HG03066 (cell line): Measurements from ENCODE around the gene CACNA2D2.

ENCODE experiments used
- ATAC-seq: cut with Tn5 transposase; IDR thresholded peaks from one replicate; pipeline ENCODE4 v1.9.1; 2021; ENCODE audit warnings: low read depth; ENCODE audit not compliant: unreplicated experiment

The CACNA2D2 gene

GRCh38 chr3:50502584-50503423, 630 bp downstream of the CACNA2D2 start:
- ATAC-seq: no peak

GRCh38 chr3:50502225-50502583, 1.2 kb downstream of the CACNA2D2 start:
- no peak for ATAC-seq

- ATAC-seq: no peak
Measured at GRCh38 chr3:50495609-50496423, 7.6 kb downstream of the CACNA2D2 start.

- ATAC-seq: no peak
Measured at GRCh38 chr3:50494126-50494525, 9.3 kb downstream of the CACNA2D2 start.

GRCh38 chr3:50493623-50494022, 9.8 kb downstream of the CACNA2D2 start:
- no peak for ATAC-seq

- ATAC-seq: no peak
Measured at GRCh38 chr3:50493086-50493485, 10.3 kb downstream of the CACNA2D2 start.

- no peak for ATAC-seq
Measured at GRCh38 chr3:50491023-50491422, 12.4 kb downstream of the CACNA2D2 start.

GRCh38 chr3:50490424-50490823, 13.0 kb downstream of the CACNA2D2 start:
- no peak for ATAC-seq

GRCh38 chr3:50487181-50487580, 16.3 kb downstream of the CACNA2D2 start:
- no peak for ATAC-seq

- ATAC-seq: no peak
Measured at GRCh38 chr3:50486219-50486888, 17.1 kb downstream of the CACNA2D2 start.

- ATAC-seq: no peak
Measured at GRCh38 chr3:50484722-50485121, 18.7 kb downstream of the CACNA2D2 start.

GRCh38 chr3:50483374-50483773, 20.1 kb downstream of the CACNA2D2 start:
- no peak for ATAC-seq

GRCh38 chr3:50481992-50482391, 21.4 kb downstream of the CACNA2D2 start:
- no peak for ATAC-seq

GRCh38 chr3:50480471-50480870, 23.0 kb downstream of the CACNA2D2 start:
- ATAC-seq: no peak

- no peak for ATAC-seq
Measured at GRCh38 chr3:50479523-50479922, 23.9 kb downstream of the CACNA2D2 start.

GRCh38 chr3:50478671-50479260, 24.7 kb downstream of the CACNA2D2 start:
- no peak for ATAC-seq

- ATAC-seq: no peak
Measured at GRCh38 chr3:50478051-50478450, 25.4 kb downstream of the CACNA2D2 start.

- ATAC-seq: no peak
Measured at GRCh38 chr3:50475348-50475747, 28.1 kb downstream of the CACNA2D2 start.

- ATAC-seq: no peak
Measured at GRCh38 chr3:50474717-50475116, 28.7 kb downstream of the CACNA2D2 start.

GRCh38 chr3:50473768-50474167, 29.7 kb downstream of the CACNA2D2 start:
- ATAC-seq: no peak

- ATAC-seq: no peak
Measured at GRCh38 chr3:50472958-50473357, 30.5 kb downstream of the CACNA2D2 start.
